Common myeloid progenitor, CD34-positive (primary cell): Measurements from ENCODE around the gene EPB41L3.

ENCODE experiments used
- CTCF ChIA-PET: fragments of 350-600 bp; sonication (Branson Sonifier 250); formaldehyde crosslinking; loops from one replicate; lab custom pipeline; 2021; ENCODE audit warnings: antibody characterized with exemption; lab: Charles Lee
- POLR2A ChIA-PET: fragments of 350-600 bp; sonication (Branson Sonifier 250); formaldehyde crosslinking; loops from one replicate; lab custom pipeline; 2021; ENCODE audit warnings: antibody characterized with exemption; lab: Charles Lee
- DNase-seq, 3 donors: peaks; one replicate each; pipeline versions ENCODE4 v3.0.0 to v3.0.0-alpha.2; 2013
- H3K27ac ChIP-seq, 2 experiments: 1 replicate in 1 of 2; 2 replicates in 1 of 2; pipeline ENCODE4 v1.7.0; 2013; ENCODE audit warnings: inconsistent platforms in 2 of 2, low read length in 2 of 2, mild to moderate bottlenecking in 2 of 2, low read depth in 1 of 2, moderate library complexity in 1 of 2; ENCODE audit not compliant: severe bottlenecking in 2 of 2, insufficient read depth in 1 of 2, poor library complexity in 1 of 2
- H3K27me3 ChIP-seq, 5 experiments: replicated peaks in 2 of 5; 1 replicate in 3 of 5; 2 replicates in 2 of 5; pipeline versions ENCODE4 v1.6.1 to v1.7.0; 2013; ENCODE audit warnings: low read length in 4 of 5, mild to moderate bottlenecking in 2 of 5, moderate library complexity in 2 of 5, inconsistent platforms in 1 of 5; ENCODE audit not compliant: insufficient read depth in 5 of 5, control insufficient read depth in 4 of 5
- H3K36me3 ChIP-seq, 4 experiments: 1 replicate in 2 of 4; 2 replicates in 2 of 4; pipeline versions ENCODE4 v1.6.1 to v1.7.0; 2013; ENCODE audit warnings: low read length in 3 of 4, control low read depth in 1 of 4, mild to moderate bottlenecking in 1 of 4; ENCODE audit not compliant: control insufficient read depth in 4 of 4, insufficient read depth in 4 of 4
- H3K4me1 ChIP-seq, 4 experiments: 1 replicate in 3 of 4; 2 replicates in 1 of 4; pipeline versions ENCODE4 v1.6.1 to v1.7.1; 2013; ENCODE audit warnings: low read length in 3 of 4, mild to moderate bottlenecking in 3 of 4, control low read depth in 1 of 4, inconsistent platforms in 1 of 4, moderate library complexity in 1 of 4; ENCODE audit not compliant: control insufficient read depth in 4 of 4, insufficient read depth in 4 of 4; ENCODE audit errors: control extremely low read depth in 1 of 4
- H3K4me3 ChIP-seq, 7 experiments: 1 replicate in 4 of 7; 2 replicates in 3 of 7; pipeline versions ENCODE4 v1.5.1 to v1.7.0; 2013; ENCODE audit warnings: mild to moderate bottlenecking in 7 of 7, low read length in 6 of 7, moderate library complexity in 6 of 7, inconsistent platforms in 2 of 7, low read depth in 2 of 7, control low read depth in 1 of 7; ENCODE audit not compliant: insufficient read depth in 4 of 7, control insufficient read depth in 1 of 7; ENCODE audit errors: extremely low read depth in 1 of 7
- H3K9me3 ChIP-seq, 5 experiments: 1 replicate in 4 of 5; 2 replicates in 1 of 5; pipeline versions ENCODE4 v1.6.1 to v1.7.1; 2013; ENCODE audit warnings: low read length in 4 of 5, mild to moderate bottlenecking in 2 of 5, inconsistent platforms in 1 of 5, low read depth in 1 of 5, moderate library complexity in 1 of 5; ENCODE audit not compliant: control insufficient read depth in 4 of 5, insufficient read depth in 2 of 5; ENCODE audit errors: control extremely low read depth in 1 of 5
- WGBS: methylation state at CpG from one replicate; pipeline ENCODE4 v1.1.5; 2013; ENCODE audit not compliant: insufficient coverage; 5-methylcytosine and 5-hydroxymethylcytosine counted together

The EPB41L3 gene

DNA sequence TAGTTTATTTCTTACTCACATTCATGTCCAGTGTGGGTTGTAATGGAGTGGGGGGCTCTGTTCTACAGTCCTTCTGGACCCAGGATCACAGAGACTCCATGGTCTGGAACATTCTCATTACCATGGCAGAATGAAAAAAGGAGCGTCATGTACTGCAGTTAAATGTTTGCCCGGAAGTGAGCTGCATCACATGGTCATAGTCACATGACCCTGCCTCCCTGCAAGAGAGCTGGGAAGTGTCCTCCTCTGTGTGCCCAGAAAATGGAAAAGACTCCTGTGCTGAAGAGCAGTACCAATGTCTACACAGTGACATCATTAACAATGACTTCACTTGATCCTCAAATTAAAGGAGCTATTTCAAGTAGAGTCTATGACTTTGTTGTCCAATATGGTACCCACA lies 174.3 kb downstream of the EPB41L3 start:
- no peaks in the 10 kb centered on the region for H3K36me3 ChIP-seq
- no peak overlapping the region for H3K4me3 ChIP-seq
- DNase-seq: no peak
- POLR2A ChIA-PET: no interaction called here
- H3K27me3 ChIP-seq: peaks cover 0 to 2% (median 0%) of the 10 kb centered on the region in 5 experiments
- no peaks in the 10 kb centered on the region for H3K4me1 ChIP-seq
- H3K9me3 ChIP-seq: no peaks in the 10 kb centered on the region
- WGBS: 94% methylated on average over 2 of the region's 2 CpGs
- CTCF ChIA-PET: interaction anchor here (1.2 kb wide), 1 partner anchor 17 kb away, joined by 3 read pairs; no protein-coding TSS in a partner anchor
- H3K27ac ChIP-seq: no peak overlapping the region

DNA sequence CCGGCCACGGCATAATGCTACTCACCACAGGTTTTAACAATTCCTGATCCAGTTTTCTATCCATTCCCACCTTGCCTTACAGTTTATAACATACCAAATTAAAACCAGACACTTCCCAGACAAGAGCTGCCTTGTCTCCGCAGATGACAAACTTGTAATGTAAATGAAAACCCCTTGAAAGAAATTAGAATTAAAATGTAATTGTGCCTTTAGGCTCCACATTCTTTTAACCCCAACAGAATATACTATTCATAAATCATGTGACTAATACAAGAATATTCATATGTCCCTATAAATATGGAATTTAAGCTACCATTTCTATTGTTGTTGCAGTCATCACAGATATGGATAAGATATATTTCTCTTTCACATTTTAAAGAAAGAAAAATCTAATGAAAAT lies 178.4 kb downstream of the EPB41L3 start:
- Histone ChIP-seq H3K4me3 (no peak overlapping the region), H3K27me3 (peaks cover 0 to 2% (median 0%) of the 10 kb centered on the region in 5 experiments), H3K36me3 (no peaks in the 10 kb centered on the region), H3K27ac (no peak overlapping the region), H3K4me1 (no peaks in the 10 kb centered on the region), H3K9me3 (no peaks in the 10 kb centered on the region)
- ChIA-PET CTCF (no interaction called here), POLR2A (no interaction called here)
- DNase-seq: no peak
- WGBS: 40% methylated on average over 2 of the region's 3 CpGs

DNA sequence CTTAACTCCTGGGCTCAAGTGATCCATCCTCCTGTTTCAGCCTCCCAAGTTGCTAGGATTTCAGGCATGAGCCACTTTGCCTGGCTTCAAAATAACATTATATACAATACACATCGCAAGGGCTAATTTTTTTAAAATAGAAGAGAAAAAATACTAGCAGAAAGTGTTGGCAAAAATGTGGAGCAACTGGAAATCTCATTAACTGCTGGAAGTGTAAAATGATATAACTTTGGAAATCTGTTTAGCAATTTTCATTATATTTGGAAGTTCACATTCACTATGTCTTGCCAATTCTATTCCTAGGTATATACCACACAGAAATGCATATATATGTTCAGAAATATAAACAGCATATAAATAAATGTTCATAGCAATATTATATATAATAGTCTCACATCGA lies 193.2 kb downstream of the EPB41L3 start:
- no peak for DNase-seq
- no peaks in the 10 kb centered on the region for H3K36me3 ChIP-seq
- no peaks in the 10 kb centered on the region for H3K4me1 ChIP-seq
- H3K4me3 ChIP-seq: no peak overlapping the region
- peaks cover 0 to 17% (median 0%) of the 10 kb centered on the region in 5 experiments for H3K9me3 ChIP-seq
- no peak overlapping the region for H3K27ac ChIP-seq
- POLR2A ChIA-PET: no interaction called here
- no CpG with 5 or more reads among the region's 2 CpGs for WGBS
- CTCF ChIA-PET: no interaction called here
- H3K27me3 ChIP-seq: peaks cover 0 to 2% (median 0%) of the 10 kb centered on the region in 5 experiments
